ENCODE data around the gene MUC12. TPM values are rescaled to one million over a fixed set of nuclear protein-coding genes. Genes with fewer than 3 reads are reported as not detected.

The MUC12 gene
- total and polyA plus RNA-seq, 9 of the 15 experiments (the other 6 are each of a cell fraction or from before 2014, with no cell fraction given): 0.23 to 1.2 (median 0.79) TPM; not detected in 1

DNA sequence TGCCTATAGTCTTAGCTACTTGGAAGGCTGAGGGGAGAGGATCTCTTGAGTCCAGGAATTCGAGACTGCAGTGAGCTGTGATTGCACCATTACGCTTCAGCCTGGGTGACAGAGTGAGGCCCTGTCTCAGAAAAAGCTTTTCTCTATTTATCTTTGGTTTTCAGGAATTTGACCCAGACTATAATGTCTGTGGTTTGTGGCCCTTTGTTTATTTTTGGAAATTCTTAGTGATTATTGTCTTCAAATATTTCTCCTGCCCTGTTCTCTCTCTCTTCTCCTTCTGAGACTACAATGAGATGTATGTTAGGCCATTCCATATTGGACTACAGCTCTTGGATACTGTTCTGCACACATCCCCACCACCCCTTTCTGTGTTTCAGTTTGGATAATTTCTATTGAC, 4.7 kb downstream of the MUC12 start (continued):
- TF ChIP-seq, protein P1, sequence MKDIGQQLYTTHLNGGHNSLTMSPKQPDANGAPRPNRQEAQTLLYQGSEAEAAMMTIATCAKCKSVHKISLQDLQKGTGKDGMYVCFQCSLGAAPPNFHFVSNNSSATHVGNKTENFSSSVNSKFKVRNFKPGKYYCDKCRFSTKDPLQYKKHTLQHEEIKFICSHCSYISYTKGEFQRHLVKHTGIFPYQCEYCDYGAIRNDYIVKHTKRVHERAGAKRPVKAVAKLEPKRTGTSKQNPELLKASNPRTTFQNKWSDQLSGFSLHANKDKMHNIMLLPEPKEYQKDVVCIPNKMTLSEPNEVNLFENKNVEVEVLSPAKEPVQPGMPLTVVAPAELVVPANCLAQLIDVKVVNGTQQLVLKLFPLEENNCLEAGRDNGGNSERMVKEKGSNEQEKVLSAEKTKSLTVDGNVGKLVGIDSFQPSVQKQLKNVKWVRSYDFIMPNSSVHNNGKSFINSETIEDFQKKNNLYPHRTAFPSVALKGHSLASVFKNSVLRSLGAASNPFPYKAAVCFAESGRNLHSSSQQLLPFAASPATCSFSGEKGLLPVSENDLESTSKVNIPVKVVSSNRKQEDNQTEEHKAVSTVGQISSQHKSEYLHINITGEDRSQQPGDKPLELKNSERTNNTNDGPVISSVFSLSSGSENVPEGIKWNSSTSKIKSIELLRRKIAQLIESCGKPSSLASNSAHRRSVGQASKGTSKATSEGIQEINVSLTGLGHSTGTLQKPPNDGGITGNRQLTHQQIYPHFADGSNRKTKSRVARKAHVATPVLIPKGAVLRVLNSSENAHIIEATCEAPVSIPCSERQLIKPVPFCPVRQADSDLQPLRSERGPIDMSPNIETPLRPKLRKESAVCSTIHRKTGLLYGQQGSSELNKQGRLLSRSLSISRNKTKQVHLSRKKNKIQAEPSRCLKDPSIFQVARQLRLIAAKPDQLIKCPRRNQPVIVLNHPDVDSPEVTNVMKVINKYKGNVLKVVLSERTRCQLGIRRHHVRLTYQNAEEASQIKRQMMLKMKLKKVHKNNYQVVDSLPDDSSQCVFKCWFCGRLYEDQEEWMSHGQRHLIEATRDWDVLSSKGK (CRISPR knock-in tag; IDR thresholded peaks at IDR 0.05): no peak

DNA sequence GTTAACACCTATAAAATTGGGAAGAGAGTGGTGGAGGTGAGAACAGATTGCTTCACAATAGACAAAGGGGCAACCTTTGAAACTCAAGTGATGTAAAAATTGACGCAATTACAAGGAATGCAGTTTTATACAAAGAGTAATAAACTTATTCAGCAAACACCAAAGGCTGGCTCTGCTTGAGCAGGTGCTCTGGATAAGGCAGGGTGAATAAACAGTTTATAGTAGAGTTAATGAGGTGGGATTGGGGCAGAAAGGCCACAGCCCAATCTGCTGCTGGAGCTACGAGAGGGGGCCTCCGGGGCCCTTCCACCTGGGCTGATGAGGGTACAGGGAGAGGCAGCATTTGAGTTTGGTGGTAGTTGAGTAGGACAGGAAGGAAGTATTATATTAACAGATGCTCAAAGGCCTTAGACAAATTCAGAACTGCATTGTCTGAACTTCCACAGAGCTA, 6.0 kb downstream of the MUC12 start:
- Histone ChIP-seq H3K27ac (ENCODE audit: extremely low read depth, low read depth, low read length) (no peak overlapping the region), H2AFZ (ENCODE audit: low read depth, low read length) (no peak overlapping the region), H3K9ac (ENCODE audit: insufficient read depth in 1 of 2, low read depth in 2 of 2, low read length in 2 of 2) (no peak overlapping the region), H3K36me3 (ENCODE audit: control insufficient read depth, insufficient read depth, low read length) (no peaks in the 10 kb centered on the region), H3K4me1 (replicated peaks in 1 of 2; ENCODE audit: control insufficient read depth in 2 of 2, insufficient read depth in 2 of 2, low read length in 2 of 2) (no peaks in the 10 kb centered on the region), H3K9me1 (ENCODE audit: control insufficient read depth, insufficient read depth, low read length) (no peaks in the 10 kb centered on the region), H3K27me3 (ENCODE audit: control insufficient read depth in 2 of 2, insufficient read depth in 2 of 2, low read length in 2 of 2) (peaks cover 5 to 26% of the 10 kb centered on the region in 2 experiments; a peak in 3 of 5 replicates), H3K4me2 (ENCODE audit: insufficient read depth, low read length) (no peak overlapping the region), H3K9me3 (replicated peaks; ENCODE audit: control insufficient read depth, insufficient read depth, low read depth, low read length) (no peaks in the 10 kb centered on the region), H4K20me1 (replicated peaks; ENCODE audit: control insufficient read depth, insufficient read depth, low read length) (no peaks in the 10 kb centered on the region; the same call in 1 of the 2 replicates), H3K4me3 (no peak overlapping the region), H3K79me2 (ENCODE audit: control insufficient read depth, insufficient read depth, low read length) (no peaks in the 10 kb centered on the region)
- no peak for DNase-seq (ENCODE audit: extremely low read depth in 1 of 4, low spot score in 3 of 4)
- no TSS peak for BruUV-seq (replicated peaks)
- 0% methylated on average over 3 of the region's 3 CpGs for WGBS (ENCODE audit: insufficient coverage, low coverage, missing lambda C conversion rate)
- intact Hi-C loops (cut with micrococcal nuclease): no loop called here
- ChIA-PET POLR2A (interaction anchor here (0.8 to 2.0 kb wide), 2 partner anchors 9 to 26 kb away, joined by 3 to 5 read pairs; partner anchors contain the start of gene MUC3A), CTCF (ENCODE audit: low intra/inter-chr PET ratio) (no interaction called here)
- no peak for ATAC-seq
- peak; percentile 15 for FAIRE-seq
- in situ Hi-C loops (cut with MboI): no loop called here
- TF ChIP-seq ERF (CRISPR knock-in tag; IDR thresholded peaks at IDR 0.05) (no peak), ZNF57 (CRISPR knock-in tag; IDR thresholded peaks at IDR 0.05) (no peak), MTF1 (CRISPR knock-in tag; IDR thresholded peaks at IDR 0.05; ENCODE audit: borderline replicate concordance) (no peak), POLR3A (IDR thresholded peaks at IDR 0.05; ENCODE audit: borderline replicate concordance, extremely low read depth, insufficient read depth, insufficient read length) (no peak), SUPT5H (IDR thresholded peaks at IDR 0.05) (no peak), RBM25 (IDR thresholded peaks at IDR 0.05; ENCODE audit: low read depth, low read length, severe bottlenecking) (no peak), EP300 (IDR thresholded peaks at IDR 0.05; ENCODE audit: low read length) (no peak), ZNF696 (CRISPR knock-in tag; conservative IDR thresholded peaks at IDR 0.05) (no peak)
- TF ChIP-seq, protein P2, sequence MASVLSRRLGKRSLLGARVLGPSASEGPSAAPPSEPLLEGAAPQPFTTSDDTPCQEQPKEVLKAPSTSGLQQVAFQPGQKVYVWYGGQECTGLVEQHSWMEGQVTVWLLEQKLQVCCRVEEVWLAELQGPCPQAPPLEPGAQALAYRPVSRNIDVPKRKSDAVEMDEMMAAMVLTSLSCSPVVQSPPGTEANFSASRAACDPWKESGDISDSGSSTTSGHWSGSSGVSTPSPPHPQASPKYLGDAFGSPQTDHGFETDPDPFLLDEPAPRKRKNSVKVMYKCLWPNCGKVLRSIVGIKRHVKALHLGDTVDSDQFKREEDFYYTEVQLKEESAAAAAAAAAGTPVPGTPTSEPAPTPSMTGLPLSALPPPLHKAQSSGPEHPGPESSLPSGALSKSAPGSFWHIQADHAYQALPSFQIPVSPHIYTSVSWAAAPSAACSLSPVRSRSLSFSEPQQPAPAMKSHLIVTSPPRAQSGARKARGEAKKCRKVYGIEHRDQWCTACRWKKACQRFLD (CRISPR knock-in tag; IDR thresholded peaks at IDR 0.05): no peak
- TF ChIP-seq, protein P3, sequence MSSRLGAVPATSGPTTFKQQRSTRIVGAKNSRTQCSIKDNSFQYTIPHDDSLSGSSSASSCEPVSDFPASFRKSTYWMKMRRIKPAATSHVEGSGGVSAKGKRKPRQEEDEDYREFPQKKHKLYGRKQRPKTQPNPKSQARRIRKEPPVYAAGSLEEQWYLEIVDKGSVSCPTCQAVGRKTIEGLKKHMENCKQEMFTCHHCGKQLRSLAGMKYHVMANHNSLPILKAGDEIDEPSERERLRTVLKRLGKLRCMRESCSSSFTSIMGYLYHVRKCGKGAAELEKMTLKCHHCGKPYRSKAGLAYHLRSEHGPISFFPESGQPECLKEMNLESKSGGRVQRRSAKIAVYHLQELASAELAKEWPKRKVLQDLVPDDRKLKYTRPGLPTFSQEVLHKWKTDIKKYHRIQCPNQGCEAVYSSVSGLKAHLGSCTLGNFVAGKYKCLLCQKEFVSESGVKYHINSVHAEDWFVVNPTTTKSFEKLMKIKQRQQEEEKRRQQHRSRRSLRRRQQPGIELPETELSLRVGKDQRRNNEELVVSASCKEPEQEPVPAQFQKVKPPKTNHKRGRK (tag; IDR thresholded peaks at IDR 0.05): no peak
- TF ChIP-seq, protein P4, sequence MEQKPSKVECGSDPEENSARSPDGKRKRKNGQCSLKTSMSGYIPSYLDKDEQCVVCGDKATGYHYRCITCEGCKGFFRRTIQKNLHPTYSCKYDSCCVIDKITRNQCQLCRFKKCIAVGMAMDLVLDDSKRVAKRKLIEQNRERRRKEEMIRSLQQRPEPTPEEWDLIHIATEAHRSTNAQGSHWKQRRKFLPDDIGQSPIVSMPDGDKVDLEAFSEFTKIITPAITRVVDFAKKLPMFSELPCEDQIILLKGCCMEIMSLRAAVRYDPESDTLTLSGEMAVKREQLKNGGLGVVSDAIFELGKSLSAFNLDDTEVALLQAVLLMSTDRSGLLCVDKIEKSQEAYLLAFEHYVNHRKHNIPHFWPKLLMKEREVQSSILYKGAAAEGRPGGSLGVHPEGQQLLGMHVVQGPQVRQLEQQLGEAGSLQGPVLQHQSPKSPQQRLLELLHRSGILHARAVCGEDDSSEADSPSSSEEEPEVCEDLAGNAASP (IDR thresholded peaks at IDR 0.05): no peak

Measured in K562 (cell line).